Activated CD8-positive, alpha-beta memory T cell treated with anti-CD3 and anti-CD28 coated beads for 24 hours (primary cell): ENCODE results near the gene CD40.
"Not testable (repeated sequence)": the region's sequence is repeated elsewhere in the genome, so short reads cannot be mapped to it uniquely, and the experiment has no call there.

Experiments
- DNase-seq: peaks from one replicate; pipeline ENCODE4 v3.0.0-alpha.2; 2020

CD40 gene

DNA sequence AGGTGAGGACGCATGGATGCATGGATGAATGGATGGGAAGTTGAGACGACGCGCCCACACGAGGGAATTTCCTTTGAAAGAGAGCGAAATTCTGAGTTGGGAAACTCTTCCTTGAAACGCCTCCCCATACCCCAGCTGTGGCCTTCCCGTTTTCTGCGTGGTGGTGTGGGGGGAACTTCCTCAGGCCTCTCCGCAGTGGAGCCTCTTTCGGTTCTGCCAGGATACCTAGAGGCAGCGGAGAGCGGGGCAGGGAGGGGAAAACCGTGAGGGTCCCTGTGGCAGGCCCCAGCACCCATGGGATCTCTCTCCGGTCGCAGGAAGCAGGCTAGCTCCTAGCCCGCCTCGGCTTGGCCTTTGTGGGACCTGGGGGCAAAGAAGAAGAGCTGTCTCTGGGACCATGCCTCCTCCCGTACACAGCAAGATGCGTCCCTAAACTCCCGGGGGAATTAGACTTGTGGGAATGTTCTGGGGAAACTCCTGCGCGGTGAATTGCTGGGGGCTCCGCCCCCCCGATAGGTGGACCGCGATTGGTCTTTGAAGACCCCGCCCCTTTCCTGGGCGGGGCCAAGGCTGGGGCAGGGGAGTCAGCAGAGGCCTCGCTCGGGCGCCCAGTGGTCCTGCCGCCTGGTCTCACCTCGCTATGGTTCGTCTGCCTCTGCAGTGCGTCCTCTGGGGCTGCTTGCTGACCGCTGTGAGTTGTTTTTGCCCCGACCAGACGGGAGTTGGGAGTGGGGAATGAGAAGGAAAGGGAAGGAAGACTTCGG lies at the start of gene CD40:
TSS of gene CD40 (plus strand) at position 611 of the 764 bp plus-strand sequence. CDS start at position 641, 30 bp downstream.
- peak; percentile 86 for DNase-seq

DNA sequence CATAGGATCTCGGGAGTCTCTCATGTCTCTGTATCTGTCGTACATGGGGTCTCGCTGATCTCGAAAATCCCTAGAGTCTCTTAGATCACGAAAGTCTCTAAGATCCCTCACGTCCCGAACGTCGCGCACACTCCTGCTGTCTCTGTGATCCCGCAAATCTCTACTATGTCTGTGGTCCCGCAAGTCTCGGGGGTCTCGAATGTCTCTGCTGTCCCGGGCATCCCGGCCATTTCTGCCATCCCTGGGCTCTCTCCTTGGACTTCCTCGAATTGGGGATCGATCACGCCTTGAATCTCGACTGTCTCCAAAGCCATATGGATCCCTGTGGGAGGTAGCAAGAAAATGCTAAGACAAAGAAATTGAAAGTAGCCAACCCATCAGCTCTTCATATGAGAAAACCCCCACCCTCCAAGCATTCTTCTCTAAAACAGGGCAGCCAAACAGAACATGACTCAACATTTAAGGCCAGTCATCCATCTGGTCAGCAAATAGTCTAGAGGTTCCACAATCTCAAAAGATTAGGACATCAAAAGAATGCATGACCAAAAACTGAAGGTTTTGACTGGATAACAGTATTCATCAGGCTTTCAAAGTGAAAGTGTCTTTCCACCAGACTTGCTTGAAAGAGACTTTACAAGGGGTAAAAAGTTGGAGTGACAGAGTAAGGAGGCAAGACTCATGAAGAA lies 47.8 kb upstream of the CD40 start:
- DNase-seq: no peak

DNA sequence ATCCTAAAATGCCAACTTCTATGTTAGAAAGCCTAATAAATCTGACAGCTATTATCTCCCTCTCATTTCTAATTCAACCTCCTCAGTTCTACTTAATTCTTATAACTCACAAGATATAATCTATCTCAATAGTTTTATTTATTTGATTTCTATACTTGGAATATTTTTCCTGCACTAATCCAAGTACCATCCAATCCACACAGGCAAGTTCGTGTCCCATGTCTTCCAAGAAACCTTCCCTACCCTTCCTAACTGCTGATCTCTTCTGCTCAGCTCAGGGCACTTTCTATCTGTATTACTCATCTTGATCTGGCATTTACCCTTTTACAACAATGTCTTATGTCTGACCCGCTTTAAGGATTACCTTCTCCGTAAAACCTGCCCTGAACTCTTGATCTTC lies 46.5 kb upstream of the CD40 start:
- no peak for DNase-seq

DNA sequence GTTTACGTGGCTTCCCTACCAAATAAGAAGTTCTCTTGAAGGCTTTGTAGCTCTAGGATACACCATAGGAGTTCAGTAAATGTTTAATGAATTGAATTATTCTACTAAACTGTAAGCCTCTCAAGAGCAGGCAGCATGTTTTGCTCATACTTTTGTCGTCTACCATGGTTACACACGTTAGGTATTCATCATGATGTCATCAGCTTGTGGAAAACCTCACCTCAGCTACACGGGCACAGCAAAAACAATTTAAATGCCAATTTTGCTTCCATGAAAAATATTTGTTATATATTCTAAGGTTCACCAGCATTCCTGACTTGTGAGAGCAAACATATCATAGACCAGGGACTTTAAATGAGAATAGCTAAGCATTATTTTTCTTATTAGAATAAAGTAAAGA lies 45.1 kb upstream of the CD40 start:
- no peak for DNase-seq

DNA sequence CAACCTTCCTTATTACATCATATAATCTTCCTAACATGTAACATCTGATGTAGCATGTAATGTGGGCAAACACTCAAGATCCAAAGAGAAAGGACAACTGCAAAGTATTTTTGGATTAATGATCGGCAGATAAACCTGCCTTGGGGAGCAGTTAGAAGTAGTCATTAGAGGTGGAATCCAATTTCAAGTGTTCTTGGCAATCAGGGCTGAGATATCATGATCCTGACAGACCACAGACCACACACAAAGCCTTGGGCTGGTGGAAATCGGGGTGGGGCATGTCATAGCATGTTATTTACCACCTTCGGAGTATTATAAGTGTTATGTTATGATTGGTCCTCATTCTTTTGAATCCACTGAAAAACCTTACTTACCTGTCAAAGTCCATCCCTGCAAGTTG lies 44.7 kb upstream of the CD40 start:
- no peak for DNase-seq

DNA sequence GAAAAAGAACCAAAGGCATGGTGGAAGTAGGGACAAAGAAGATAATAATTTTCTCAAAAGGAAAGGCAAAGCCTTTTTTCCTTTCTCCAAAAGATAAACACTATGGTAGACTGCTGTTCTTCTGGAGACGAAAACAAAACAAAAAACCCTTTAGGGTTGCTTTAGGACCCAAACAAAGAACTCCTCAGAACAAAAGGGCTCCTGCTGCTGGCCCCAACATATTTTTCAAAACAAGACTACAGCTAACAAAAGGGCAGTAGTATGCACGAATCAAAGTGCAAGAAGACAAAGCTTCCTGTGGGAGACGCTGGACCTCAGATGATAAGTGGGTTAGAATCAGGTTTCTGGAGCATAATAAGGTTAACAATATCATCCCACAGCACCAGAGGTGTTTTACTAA lies 44.1 kb upstream of the CD40 start:
- no peak for DNase-seq

DNA sequence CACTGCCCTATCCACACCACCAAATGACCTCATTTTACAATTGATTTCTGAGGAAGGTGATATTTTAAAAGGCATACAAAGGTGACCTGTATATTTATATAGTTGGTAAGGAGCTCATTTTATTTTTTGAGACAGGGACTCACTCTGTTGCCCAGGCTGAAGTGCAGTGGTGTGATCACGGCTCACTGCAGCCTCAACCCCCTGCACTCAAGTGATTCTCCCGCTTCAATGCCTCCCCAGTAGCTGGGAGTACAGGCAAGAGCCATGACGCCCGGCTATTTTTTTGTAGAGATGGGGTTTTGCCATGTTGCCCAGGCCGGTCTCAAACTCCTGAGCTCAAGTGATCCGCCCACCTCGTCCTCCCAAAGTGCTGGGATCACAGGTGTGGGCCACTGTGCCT lies 41.3 kb upstream of the CD40 start:
- no peak for DNase-seq

DNA sequence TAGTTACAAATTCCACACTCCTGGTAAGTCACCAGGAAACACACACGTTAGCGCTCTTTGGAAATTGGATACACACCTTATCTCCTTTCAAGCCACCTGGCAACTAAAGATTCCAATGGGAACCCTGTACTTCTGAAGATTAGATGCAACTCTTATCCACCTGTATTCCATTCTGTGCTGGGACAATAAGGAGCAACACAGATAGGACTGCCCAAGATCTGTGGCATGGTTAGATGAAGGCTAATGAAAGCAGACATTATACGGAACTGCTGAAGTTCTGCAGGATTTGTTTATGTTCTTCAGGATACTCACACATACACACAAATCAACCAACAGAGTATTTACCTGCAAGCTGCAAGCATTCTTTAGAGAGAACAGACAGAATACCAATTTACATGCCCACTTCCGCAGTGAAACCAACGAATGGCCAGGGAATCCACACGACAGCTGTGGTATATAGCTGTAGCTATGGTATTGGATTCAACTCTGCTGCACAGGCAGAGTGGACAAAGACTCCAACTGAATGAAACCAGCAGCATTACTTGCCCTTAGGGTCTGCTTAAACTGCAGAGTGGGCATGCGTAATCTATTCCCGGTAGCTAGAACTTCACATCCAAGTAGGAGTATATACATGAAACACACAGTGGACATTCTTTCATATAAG lies 40.3 kb upstream of the CD40 start:
- no peak for DNase-seq

DNA sequence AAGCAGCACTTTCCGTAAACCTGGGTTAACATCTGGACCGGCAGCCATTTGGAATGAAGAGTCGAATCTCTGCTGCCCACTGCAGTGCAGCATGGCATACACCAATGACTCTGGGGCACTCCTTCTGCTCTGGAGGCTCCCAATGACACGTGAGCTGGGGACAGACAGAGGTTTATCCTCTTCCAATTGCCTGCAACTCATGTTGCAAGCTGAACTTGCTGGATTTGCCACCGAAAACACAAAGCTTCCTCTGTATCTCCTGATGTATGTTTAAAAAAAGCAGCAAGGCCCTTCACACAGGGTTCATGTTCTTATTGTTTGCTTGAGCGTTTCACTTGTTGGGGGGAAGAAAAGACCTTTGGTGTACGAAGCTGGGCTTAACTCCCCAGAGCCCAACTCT lies 39.2 kb upstream of the CD40 start:
- DNase-seq: no peak

DNA sequence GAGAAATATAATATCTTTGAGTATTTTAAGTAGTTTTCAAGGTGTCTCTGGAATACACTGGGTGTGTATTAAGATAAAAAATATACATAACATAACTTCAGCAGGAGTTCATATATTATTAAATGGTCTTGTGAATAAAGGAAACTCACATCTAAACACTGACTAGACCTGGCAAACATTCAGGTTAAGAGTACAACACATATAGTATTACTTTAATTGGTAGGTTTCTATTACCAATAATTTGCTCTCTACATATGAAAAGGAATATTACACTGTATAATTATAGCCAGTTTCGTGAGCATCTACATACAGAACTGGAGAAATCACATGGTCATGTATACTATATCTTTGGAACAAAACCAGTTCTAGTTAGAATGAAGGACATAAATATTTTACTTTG lies 37.0 kb upstream of the CD40 start:
- DNase-seq: no peak

DNA sequence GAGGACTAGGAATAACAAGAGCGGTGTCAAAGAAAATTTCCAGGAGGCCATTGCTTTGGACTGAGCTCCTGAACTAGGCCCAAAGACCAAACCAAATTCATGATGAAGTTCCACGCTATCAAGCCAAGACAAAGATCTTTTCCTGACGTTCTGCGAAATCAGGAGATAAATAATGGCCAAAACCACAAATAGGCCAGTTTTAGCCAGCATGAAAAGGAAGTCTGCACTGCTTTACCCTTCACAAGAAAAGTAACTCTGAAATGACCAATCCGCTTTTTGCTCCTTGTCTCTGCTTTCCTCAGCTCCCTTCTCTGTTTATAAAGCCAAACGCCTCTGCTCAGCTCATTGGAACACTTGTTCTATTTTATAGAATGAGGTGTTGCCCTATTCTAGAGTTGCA lies 35.0 kb upstream of the CD40 start:
- no peak for DNase-seq

DNA sequence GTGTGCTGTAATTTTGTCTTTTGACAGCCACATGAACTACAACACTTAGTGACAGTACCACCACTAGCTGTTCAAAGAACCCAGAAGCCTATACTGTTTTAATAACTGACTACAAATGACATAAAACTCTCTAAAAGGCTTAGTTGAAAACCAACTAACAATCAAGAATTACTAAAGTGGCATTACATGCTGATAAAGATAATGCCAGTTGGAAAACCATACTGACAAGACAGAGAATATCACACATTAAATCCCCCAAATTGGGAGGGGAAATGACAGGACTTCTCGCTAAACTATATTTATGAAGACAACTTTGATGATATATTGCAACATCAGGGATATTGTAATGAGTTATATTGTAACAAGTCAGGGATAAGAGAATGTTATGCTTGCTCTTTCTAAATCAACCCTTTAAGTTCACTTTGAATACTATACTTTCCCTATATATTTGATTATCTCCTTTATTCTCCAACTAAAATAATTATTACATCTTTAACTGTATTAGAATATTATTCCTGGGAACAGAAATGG lies 34.5 kb upstream of the CD40 start:
- no peak for DNase-seq

DNA sequence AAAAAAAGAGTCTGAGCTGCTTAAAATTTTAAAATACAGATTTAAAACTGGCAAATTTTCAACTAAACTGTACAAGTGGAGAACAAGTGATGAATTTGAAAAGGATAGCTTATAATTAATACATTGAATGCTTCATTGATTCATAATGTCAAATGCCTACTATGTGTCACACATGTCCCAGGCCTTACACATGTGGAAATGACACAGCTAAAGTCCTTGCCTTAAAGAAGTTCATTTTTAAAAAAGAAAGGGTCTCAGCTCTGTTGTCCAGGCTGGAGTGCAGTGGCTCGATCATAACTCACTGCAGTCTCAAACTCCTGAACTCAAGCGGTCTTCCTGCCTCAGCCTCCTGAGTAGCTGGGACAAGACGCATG lies 33.3 kb upstream of the CD40 start:
- DNase-seq: no peak

DNA sequence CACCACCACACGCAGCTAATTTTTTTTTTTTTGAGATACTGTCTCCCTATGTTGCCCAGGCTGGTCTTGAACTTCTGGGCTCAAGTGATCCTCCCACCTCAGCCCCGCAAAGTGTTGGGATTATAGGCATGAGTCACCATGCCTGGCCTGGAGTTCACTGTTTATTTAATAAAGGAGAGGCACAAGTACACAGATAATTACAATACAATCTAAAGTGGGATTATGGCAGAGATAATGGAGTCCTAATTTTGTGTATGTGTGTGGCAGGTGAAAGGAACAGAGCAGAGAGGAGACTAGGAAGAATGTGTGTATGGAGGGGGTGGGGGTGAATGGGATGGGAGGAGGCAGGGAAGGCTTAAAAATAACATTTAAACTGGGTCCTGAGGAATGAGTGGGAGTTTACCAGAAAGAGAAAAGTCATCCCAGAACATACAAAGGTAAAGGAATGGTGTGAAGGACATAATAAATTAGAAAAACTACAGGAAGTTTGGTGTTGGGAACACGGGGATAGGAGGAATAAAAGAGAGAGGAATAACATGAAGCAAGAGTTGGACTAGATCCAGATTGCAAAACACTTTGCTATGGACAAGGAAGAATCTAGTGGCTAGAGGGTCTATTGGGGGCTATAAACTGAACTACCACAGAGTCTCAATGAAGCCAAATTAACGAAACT lies 32.8 kb upstream of the CD40 start:
- DNase-seq: no peak

DNA sequence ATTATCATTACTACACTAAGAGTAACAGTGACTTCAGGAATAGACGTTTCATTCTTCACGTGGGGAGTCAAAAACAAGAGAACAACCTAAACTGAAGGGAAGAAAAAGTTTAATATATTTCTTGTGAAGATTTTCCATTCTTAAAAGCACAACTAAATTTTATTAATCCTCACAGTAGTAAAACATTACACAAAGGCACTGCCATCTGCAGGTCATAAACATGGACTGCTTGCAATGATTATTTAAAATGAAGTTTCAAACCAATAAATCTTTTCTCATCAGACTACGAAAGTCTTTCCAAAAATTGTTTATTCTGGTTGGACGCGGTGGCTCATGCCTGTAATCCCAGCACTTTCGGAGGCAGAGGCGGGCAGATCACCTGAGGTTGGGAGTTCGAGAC lies 31.0 kb upstream of the CD40 start:
- DNase-seq: no peak

DNA sequence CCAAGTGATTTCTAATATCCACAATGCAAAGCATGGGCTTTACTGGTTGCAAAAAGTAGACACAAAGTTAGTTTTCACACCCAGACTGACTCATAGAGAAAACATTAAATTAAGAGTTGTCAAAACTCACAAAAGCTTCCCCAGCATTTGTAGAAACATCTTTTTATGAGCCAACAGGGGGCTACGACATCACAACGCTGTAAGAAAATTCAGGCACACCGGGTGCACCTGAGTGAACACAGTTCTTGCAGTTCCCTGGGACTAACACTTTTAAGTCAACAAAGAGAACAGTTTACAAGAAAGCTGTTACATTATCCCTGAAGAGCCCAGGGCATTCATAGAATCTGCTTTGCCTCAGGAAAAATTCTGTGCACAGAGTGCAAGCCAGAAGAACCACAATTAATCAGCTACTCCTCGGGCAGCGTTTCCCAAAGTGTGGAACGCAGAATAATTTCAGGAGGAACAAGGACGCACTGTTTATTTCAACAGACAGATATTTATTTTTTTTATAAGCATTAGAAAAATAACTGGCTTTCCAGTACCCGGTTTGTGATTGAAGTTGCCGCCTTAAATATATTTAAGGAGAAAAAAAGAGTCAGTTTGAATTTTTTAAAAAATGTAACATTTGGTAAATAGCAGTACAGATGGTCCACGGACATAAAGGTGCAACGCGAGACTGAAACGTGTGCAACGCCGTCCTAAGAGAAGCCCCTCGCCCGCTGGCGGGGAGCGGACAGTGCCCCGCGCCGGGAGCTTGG lies 29.5 kb upstream of the CD40 start:
- no peak for DNase-seq

DNA sequence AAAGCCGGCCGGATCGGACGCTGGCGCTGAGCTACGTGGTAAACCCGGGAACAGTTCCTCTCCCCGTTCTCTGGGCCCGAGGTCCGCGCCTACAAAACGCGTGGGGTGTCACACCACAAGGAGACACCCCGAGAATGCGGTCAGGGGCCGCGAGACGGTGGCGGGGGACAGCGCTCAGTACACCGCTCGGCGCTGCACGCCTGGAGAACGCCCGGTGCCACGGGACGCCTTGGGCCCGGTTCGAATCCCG lies 29.0 kb upstream of the CD40 start:
- no peak for DNase-seq

DNA sequence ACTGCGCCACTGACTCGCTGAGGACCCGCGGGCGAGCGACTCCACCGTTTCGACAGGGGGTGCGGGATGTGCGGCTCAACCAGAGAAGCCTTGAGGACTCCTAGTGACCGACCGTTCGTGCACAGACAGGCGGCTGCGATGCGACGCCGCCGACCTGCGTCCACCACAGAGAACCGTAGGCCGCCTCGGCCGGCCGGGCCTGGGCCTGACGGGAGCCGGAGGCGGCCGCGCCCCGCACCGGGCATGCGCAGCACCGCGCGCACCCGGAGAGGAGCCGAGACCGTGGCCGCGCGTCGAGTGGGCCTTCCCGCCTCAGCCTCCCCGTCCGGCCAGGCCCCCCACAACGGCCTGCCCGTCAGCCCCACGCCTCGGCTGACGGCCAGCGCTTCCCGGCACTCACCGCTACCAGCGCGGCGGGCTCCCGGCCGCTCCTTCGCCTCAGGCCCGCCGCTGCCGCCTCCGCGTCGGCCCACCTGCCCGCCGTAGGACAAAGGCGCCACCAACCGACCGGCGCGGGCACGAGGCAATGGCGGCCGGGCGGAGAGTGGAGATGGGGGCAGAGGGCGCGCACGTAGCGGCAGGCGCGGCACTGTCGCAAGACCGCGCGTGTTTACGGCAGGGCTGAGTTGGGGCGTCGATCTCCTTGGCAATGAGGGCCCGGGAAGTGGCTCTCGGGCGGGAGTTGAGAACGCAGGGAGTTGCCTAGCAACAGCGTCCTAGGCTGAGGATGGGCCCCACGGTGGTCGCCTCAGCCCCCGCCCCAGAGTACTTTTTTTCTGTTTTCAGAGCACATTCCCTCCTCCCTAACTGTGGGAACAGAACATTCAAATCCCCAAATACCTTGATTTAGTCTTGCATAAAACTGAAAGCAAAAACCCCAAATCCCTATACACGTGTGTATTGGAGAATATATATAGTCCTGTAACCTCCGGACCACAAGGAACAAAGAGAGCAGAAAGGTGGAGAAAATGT lies 28.4 kb upstream of the CD40 start, which contains the start of gene NCOA5:
TSS of gene NCOA5 (minus strand) at position 546 of the 972 bp plus-strand sequence. CDS start 10,538 bp downstream, outside the sequence.
- DNase-seq: peak; percentile 96

DNA sequence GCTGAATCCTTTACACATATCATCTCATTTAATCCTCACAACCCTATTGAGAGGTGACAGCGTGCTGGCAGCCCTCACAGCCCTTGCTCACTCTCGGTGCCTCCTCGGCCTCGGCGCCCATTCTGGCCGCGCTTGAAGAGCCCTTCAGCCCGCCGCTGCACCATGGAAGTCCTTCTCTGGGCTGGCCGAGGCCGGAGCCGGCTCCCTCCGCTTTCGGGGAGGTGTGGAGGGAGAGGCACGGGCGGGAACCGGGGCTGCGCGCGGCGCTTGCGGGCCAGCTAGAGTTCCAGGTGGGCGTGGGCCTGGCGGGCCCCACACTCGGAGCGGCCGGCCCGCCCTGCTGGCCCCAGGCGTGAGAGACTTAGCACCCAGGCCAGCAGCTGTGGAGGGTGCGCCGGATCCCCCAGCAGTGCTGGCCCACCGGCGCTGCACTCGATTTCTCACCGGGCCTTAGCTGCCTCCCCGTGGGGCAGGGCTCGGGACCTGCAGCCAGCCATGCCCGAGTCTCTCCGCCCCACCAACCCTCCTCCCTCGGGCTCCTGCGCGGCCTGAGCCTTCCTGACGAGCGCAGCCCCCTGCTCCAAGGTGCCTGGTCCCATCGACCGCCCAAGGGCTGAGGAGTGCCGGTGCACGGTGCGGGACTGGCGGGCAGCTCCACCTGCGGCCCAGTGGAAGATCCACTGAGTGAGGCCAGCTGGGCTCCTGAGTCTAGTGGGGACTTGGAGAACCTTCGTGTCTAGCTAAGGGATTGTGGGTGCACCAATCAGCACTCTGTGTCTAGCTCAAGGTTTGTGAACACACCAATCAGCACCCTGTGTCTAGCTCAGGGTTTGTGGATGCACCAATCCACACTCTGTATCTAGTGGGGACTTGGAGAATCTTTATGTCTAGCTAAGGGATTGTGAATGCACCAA lies 26.2 kb upstream of the CD40 start:
- not testable (repeated sequence) for DNase-seq

DNA sequence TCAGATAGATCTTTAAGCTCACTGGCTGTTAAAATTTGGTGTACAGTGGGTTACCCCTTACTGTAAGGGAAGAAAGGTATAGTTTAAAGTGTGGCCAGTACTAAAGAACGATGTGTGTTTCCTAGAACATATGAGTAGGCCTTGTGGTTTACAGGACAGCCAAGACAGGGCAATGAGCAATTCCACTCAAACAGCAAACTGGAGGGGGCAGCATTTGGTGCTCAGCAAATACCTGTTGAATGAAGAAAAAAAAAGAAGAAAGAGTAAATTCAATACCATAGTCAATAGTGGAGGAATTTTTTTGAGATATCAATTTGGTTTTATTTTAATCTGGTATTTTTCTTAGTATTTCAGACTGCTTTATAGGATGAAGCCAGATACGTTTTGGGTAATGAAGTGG lies 24.6 kb upstream of the CD40 start:
- no peak for DNase-seq
